HG02678 (cell line): ENCODE results near the gene TRAPPC12.

Experiments used
- ATAC-seq: cut with Tn5 transposase; IDR thresholded peaks from one replicate; pipeline ENCODE4 v1.9.1; 2021; ENCODE audit warnings: mild to moderate bottlenecking, moderate library complexity; ENCODE audit not compliant: unreplicated experiment

TRAPPC12 gene

DNA sequence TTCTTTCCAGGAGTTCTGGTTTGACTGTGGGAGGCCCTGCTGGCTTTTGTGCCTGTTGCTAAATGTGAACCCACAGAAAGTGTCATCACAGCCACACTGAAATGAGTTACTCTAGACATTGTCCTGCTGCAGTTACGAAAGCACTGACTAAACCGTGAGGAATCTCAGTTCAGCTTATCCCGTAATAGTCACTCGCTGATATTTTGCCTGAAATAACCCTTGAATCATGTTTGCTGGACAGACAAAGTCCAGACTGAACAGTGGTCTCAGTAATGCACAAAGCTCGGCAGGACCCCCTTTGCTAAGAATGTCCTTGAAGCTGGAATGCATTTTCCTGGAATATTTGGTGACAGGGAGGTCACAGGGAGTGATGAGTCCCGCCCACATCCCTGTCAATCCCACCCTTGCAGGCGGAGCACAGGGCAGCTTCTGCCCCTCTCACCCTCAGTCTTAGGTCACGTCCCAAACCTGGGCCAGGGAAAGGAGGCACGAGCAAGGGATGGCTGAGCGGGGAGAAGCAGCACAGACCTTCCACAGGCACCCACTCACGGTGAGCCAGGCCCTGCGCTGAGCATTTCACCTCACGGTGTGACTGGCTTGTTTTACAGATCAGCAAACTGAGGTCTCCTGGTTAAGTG is 86.5 kb downstream of the TRAPPC12 start:
- no peak for ATAC-seq

DNA sequence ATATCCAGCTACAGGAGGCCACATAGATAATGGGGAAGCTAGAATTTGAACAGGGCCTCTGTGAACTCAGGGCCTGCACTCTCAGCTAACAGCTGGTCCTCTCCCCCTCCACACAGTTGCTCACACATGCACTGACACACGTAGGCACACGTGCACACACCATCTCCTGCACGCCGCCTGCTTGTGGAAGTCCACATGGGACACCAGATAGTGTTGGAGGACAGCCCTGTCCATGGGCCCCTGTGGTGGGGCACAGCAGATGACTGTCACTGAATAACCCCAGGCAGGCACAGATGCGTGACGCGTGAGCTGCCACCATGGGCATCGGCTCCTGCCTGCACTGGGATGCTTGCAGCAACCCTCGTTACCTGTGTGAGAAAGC is 87.0 kb downstream of the TRAPPC12 start:
- ATAC-seq: no peak

- no peak for ATAC-seq
Measured at GRCh38 chr2:3466966-3467365, 87.5 kb downstream of the TRAPPC12 start.

GRCh38 chr2:3467654-3468053 is 88.2 kb downstream of the TRAPPC12 start:
- ATAC-seq: no peak

DNA sequence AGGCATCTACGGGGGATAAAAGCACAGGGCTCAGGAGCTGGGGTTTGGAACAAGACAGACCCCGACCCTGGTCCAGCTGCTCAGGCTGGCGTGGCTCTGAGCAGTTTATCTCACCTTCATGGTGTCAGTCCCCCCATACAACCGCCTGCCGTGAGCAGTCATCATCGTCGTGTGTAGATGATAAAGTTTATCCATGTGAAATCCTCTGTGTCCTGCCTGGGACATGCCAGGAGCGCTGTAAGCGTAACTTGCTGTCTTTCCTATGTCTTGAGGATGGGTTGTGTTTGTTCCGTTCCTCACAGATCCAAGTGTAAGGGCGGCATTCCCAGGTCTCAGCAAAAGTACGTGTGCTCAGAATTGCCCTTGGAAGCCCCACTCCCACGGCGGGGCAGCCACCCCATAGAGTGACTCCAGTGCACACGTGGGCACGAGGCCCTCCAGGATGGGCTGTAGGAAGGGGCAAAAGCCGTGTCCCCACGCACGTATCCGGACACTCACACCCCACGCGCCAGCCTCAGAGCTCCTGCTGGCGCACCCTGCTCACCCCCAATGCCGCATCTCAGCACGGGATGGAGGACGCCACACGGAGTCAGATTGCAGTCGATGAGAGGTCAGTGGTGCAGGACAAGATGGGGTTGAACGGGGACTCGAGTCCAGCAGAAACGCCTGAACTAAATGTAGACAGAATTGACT is 88.9 kb downstream of the TRAPPC12 start:
- ATAC-seq: no peak

DNA sequence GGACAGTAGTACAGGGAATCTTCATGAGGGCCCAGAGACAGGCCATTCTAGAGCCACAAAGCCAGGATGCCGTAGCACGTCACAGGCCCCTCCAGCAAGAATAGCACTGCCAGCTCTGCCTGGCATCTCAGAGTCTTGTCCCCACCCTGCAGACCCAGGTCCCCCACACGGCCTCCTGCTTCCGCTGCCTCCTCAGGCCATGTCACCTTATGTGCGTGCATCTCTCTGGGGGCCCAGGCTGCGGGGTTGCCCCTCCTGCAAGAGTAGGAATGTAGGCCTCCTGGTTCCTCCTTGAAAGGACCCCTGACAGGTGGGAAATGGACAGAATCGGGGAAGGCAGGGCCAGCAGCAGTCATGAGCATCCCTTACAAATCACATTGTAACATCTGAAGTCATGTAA is 90.0 kb downstream of the TRAPPC12 start:
- ATAC-seq: no peak

DNA sequence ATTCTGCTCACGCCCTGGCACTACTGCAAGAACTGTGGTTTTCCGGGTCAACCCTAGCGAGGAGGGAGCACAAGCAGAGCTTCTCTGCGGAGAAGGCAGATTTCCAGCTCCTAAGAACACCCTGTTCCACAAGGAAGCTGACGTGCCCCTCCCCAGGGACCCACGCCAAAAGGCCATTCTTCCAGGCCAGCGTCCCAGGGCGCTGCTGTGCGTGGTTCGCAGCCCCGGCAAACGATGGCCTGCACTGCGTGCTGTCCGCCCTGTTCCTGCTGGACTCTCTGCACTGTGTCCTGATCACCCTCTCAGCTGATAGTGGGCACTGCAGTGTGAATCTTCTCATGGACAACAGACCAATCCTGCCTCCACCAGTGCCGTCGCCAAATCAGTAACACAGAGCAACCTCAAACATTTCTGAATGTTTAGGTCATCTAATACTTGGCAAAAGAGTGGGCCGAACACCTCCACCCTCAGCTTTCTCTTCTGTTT is 90.7 kb downstream of the TRAPPC12 start:
- no peak for ATAC-seq

GRCh38 chr2:3470856-3471737 is 91.6 kb downstream of the TRAPPC12 start:
- ATAC-seq: no peak

GRCh38 chr2:3472296-3472695 is 92.8 kb downstream of the TRAPPC12 start:
- no peak for ATAC-seq

DNA sequence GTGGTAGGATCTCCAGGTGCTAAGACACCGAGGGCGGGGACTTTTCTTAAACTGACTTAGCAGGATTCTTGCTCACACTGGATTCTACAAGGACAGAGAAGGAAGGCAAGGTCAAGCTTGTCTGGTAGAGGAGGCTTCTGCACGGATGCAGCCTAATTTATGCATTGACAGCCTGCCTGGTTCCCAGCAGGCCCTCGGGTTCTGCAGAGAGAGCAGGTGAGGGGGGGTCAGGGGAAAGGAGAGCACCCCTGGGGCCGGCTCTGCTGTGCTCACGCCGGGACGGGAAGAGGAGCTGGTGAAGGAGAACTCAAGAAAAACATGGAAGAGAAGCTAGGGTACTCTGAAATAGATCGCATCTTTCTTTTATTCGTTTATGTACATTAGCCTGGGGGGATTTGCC is 93.5 kb downstream of the TRAPPC12 start:
- ATAC-seq: no peak

GRCh38 chr2:3475771-3476170 is 96.3 kb downstream of the TRAPPC12 start:
- ATAC-seq: no peak

DNA sequence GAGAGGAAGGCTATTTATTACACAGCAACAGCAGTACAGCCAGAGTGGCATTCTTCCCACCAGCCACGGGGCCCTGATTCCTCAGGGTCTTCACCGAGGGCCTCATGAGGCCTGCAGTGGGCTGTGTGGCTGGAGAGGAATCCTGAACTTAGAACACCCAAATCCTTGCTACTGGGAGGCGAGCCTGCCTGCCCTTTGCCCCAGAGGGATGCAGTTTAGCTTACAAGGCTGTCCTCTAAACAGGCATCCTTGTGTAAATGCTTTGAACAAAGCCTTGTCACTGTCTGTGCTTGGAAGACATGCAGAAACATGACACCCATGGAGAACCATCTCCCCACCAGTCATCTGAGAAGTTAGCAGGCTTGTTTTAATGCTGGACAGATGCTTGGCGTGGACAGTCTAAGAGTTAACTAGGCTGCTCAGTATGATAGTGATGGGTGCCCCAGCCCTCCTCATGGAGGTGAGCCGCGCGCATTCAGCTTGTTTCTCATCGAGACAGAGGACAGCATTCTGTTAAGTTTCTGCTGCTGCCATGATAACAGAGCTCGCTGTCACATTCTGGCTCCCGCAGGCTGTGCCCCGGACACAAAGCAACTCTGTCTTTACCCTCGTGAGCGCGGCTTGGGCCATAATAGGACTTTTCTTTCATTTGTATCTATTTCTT is 97.0 kb downstream of the TRAPPC12 start:
- ATAC-seq: no peak

DNA sequence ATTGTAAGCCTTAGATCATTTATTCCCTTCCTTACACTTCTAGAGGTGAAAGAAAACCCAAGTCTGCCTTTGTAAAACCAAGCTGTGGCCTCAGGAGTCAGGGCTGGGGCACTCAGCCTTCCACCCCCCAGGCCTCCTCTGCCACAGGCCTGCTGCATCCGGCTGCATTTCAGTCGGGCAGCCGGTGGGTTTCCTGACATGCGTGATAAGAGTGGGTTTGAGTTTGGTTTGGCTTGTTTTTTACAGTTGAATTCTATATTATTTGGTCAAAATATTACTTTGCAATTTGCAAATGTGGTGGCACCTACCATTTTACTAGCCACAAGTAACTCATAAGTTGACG is 97.5 kb downstream of the TRAPPC12 start:
- no peak for ATAC-seq

DNA sequence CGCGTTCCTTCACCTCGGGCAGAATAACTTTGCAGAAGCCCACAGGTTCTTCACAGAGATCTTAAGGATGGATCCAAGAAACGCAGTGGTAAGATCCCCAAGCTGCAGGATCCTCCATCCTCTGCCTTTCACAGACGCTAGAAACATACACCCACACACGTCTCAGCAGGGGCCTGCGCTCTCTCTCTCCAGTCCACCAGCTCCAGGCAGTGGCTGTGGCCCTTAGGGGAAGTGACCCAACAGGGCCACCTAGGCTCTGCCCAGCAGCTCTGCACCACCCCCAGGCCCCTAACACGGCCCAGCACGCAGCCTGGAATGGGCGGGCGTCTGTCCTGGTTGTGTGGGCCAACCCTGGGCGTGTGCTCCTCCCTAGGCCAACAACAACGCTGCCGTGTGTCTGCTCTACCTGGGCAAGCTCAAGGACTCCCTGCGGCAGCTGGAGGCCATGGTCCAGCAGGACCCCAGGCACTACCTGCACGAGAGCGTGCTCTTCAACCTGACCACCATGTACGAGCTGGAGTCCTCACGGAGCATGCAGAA is 99.4 kb downstream of the TRAPPC12 start:
- no peak for ATAC-seq

DNA sequence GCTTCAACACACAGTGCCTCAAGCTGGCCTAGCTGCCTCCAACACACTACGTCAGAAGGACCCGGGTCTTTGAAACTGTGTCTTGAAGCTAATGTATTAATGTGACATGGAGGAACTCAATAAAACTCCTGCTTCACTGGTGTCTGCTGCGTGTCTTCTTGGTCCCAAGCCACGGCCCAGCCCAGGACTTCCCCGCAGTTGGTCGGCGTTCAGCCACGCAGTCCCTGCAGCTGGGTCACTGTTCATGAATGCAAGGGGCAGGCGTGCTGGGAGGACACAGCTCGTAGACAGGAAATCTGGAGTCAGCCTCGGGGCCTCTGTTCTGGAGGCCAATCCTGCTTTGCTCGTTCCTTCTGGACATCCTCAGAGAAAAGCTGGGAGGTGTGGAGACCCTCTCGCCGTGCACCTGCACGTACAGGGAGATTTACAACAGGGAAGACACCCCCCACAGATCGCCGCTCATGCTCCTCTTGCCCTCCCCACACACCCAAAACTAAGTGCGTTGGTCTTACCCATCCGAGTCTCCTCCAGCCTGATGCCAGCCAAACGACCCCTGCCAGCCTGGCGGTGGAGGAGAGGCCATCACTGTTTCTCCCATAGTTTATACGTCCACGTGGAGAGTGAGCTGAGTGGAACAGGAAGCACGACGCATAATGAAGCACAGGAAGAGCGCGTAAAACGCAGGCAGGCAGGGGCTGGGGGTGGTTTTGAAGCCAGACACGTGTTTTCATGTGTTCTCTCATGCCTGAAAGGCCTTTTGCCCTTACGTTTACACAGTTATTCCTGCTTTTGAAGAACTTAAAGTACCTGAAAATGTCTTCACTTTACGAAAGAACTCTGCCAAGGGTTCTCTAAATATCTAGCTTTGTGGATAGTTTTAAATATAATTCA is 100.2 kb downstream of the TRAPPC12 start:
- ATAC-seq: no peak

GRCh38 chr2:3480352-3481010 is 101.0 kb downstream of the TRAPPC12 start:
- ATAC-seq: no peak

- no peak for ATAC-seq
Measured at GRCh38 chr2:3481011-3481400, 101.5 kb downstream of the TRAPPC12 start.

DNA sequence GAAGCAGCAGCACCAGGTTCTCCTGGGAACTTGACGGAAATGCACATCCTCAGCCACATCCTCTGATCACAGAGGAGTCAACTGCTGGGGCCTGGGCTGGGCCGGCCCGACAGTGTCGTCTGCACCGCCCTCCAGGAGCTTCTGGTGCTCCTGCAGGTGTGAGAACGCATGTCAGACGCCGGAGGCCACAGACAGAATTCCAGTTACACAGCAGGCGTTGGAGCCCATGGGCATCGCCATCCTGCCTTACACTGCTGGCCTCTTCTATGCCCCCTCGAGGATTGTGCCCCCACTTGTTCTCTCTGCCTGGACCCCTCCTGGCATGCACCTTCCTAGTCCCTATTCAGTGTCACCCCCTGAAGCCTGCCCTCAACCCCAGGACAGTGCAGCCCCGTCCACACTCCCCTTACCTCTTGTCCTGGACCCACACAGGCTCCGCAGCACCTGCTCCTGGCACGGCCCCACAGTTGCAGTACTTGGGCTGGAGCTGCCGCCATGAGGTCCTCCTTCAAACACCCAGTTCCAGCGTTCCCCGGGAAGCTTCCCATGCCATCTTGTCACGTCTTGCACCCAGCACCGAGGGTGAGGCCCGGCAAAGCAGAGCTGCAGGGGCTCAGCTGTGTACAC is 102.4 kb downstream of the TRAPPC12 start:
- no peak for ATAC-seq

DNA sequence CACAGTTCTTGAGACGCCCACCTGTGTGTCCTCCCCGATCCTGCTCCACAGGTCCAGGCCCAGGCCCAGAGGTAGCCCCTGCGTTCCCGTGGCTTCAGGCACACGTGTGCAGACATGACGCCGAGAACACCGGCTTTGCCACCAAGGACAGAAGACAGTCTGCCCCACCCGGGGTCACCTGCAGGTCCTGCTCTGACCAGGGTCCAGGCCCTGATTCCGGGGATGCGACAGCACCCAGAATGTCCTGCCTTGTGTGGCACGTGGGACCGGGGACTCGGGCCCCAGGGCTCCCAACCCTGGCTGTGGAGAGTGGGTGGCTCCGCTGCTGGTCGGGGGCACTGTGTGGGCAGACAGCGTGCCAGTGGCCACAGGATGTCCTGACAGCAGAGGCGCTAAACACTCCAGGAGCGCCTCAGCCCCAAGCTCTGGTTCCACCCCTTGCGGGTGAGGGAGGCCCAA is 102.9 kb downstream of the TRAPPC12 start:
- ATAC-seq: no peak
